GM12891 (cell line): ENCODE measurements around the gene TATDN2.

Experiments used
- PAX5 ChIP-seq: IDR thresholded peaks from 2 replicates; pipeline ENCODE4 v1.6.1; 2011; ENCODE audit warnings: low read length, moderate library complexity, mild to moderate bottlenecking; ENCODE audit not compliant: insufficient read depth, severe bottlenecking
- POLR2A ChIP-seq: IDR thresholded peaks from 2 replicates; pipeline ENCODE4 v1.6.1; 2011; ENCODE audit warnings: low read depth, low read length, control low read depth
- POLR2AphosphoS5 ChIP-seq: IDR thresholded peaks from 2 replicates; pipeline ENCODE4 v1.6.1; 2011; ENCODE audit warnings: low read depth, low read length, control low read depth
- POU2F2 ChIP-seq: IDR thresholded peaks from 2 replicates; pipeline ENCODE4 v1.6.1; 2011; ENCODE audit warnings: low read depth, mild to moderate bottlenecking, control low read depth, low read length, moderate library complexity

GRCh38 chr3:10288575-10288960, 40.3 kb downstream of the TATDN2 start:
- TF ChIP-seq PAX5 (no peak), POLR2AphosphoS5 (no peak), POLR2A (no peak), POU2F2 (no peak)
